GM19035 (cell line): Measurements from ENCODE around the gene DPY19L2.
"Not testable (repeated sequence)": the region's sequence is repeated elsewhere in the genome, so short reads cannot be mapped to it uniquely, and the experiment has no call there.

Source experiments
- ATAC-seq: cut with Tn5 transposase; IDR thresholded peaks from one replicate; pipeline ENCODE4 v1.9.1; 2021; ENCODE audit not compliant: unreplicated experiment

Gene DPY19L2

DNA sequence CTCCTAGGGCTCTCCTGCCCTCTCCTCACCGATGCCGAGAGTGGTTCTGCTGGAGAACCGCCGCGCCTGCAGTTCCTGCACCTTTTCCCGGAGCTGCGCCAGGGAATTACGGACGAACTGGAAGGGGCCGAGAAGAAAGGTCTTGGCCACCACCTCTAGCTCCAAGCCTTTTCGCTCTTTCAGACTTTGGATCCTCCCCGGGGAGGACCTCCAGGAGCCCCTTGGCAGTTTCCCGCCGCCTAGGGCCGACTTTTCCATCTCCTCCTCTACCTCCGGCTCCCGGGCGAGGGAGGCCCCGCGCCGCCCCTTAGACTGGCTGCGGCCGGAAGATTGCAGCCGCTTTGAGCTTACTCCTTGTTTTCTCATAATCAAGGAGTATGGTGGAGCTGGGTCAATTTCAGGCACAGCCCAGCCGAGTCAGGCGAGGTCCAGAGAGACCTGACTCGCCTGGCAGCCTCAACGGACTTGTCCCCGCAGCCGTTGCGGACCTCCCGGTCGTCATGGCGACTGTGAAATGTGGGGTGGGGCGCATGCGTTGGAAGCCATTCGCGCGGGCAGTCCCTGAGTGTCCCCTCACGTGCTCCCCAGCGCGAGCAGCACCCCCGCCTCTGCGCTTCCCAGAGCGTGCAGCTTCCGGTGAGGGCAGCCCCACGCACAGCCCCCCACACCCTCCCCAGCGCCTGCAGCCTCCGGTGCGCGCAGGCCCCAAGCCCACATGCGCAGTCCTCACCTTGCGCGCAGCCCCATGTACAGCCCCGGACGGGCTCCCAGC lies at the start of gene DPY19L2:
Gene DPY19L2, minus strand, starts transcription at position 466 of the 772 bp plus-strand sequence. Its CDS starts 100 bp downstream, at position 366.
- peak; percentile 78 for ATAC-seq

DNA sequence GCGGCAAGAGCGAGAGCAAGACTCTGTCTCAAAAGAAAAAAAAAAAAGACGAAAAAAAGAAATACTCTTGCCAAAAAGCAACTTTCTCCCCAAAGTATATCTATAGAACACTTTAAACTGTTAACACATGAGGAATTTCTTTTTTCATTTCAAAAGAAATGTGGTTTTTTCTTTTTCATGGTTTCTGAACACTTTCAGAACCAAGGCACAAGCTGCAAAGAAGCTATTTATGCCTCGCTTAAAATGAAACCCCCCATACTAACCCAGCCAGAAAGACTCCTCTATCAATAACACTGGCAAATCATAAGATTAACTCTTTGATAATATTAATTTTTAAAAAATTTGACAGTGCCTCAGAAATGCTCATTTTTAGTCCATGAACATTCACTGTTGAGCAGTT lies 48.6 kb upstream of the DPY19L2 start:
- ATAC-seq: not testable (repeated sequence)

DNA sequence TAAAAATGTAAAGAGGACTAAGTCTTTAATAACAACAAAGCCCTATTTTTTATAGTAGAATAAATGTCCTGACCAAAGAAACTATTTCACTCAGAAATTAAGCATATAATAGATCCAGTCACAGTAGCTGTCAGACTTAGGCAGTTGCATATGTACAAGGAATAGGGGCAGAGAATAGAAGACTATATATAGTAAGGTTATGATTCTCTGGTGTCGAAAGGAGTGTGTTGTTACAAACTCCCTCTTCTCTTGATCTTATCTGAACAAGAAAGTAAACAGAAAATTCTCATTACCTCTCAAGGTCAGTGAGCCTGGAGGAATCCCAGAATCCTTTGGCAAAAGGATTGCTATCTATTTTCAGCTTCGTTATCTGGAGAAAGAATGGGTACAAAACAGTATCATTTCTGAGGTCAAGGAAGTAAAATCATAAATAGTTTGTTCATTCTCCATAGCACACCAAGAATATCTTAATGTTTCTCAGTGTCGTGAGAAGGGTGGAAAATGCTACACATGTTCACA lies 46.9 kb upstream of the DPY19L2 start:
- not testable (repeated sequence) for ATAC-seq

DNA sequence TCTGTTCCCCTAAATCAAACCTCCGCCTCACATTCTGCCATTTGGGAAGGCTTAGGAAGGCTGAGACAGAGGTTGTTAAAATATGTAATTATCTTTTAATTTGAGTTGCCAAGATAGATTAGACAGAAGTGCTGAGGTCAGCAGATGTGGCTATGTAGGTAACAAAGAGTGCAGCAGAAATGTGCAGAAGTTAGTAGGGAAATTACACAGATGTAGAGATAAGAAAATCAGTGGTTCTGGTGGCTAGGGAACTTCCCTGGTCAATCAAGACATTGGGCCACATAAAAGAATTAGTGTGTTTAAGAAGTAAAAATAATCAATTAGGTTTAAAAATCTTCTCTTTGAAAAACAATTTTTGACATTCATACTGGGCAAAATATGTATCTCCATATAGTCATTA lies 46.1 kb upstream of the DPY19L2 start:
- ATAC-seq: not testable (repeated sequence)

DNA sequence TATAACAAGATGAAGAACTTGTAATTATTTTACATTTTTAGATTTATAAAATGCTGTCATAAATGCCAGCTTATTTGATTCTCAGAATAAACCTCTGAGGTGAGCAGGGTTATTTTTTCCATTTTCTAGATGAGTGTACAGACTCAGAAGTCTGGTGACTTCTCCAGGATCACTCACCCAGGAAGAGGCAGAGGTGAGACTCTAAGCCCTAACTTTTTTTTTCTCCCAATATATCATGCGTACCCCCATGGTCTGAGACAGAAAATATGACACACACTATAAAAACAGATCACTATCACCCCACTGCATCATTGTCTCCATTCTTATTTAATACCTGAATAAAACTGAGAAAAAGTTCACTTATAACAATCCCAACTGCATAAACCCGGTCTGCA lies 45.4 kb upstream of the DPY19L2 start:
- not testable (repeated sequence) for ATAC-seq

DNA sequence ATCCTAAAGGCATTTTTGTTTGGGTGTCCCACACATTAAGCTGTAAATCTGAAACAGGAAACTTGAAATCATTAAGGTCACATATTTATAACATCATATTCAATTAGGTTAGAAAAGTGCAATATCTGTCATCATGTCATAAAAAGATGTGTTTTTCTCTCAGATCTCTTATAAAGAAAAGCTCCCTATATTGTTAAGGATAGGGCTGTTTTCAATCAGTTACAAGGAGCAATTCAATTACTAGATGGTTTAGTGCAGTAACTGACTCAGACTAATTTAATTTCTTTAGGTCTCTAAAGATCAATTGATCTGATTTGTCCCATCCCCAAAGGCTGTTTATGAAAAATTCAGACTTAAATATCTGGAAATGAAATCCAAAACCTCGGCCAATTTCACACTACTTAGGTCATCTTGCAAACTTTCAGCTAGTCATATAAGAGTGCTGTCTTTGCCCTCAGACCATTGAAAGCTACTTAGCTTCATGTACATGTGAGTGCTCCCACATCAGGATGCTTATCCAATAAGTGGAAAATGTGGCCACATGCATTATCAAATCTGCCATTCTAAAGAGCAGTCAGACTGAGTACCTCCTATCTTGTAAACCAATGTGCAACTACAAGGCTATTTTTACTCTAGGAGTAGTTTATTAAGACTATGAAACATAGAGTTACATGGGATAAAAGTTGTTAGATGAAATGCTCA lies 44.8 kb upstream of the DPY19L2 start:
- not testable (repeated sequence) for ATAC-seq

DNA sequence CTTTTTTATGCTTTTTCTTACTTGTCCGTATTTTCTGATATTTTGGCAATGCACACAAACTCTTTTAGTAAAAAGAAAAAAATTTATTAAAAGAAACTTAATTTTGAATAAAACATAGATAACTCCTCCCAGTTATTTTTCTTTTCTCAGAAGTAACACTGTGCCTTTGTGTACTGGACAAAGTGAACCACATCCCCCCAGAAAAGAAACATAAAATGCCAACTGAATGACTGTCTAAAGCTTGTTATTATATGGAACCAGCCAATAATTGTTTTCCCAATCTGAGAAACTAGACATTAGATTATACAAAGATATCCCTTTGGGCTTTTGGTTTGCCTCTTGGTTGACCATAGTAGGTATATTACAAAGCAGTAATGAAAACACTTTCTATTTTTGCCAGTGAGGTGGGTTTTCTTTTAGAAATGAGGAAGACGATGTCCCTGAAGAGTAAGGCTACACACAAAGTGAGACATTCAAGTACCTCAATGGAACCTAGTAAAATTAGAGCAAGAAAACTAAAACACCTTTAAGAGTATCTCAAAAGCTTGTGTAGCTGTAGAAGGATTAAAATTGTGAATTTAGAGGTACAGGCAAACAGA lies 44.2 kb upstream of the DPY19L2 start:
- ATAC-seq: not testable (repeated sequence)

DNA sequence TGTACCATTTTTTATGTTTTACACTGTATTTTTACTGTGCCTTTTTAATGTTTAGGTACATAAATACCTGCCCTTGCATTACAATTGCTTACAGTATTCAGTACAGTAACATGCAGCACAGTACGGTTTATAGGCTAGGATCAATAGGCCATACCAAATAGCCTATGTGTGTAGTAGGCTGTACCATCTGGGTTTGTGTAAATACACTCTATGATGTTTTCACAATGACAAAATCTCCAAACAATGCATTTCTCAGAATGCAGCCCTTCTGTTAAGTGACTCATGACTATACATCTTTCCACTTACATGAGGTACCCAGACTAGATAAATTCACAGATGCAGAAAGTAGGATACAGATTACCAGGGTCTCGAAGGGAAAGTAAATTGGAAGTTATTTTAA lies 43.0 kb upstream of the DPY19L2 start:
- not testable (repeated sequence) for ATAC-seq

DNA sequence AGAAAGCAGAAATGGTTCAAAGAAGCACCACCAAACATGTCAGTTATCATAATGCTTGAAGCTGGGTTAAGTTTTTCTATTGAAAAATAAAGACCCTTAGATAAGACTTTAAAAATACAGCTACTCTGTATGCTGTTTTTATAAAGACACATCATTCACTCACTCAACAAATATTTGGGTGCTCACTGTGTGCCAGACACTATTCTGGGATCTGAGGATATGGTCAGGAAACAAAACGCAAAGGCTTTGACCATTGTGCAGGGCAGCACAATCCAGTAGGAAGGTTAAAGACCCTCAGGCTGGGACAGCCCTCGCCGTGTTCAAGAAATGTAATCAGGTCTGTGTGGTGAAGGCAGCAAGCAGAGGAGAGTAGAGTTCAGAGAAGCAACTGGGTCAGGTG lies 38.0 kb upstream of the DPY19L2 start:
- ATAC-seq: no peak

DNA sequence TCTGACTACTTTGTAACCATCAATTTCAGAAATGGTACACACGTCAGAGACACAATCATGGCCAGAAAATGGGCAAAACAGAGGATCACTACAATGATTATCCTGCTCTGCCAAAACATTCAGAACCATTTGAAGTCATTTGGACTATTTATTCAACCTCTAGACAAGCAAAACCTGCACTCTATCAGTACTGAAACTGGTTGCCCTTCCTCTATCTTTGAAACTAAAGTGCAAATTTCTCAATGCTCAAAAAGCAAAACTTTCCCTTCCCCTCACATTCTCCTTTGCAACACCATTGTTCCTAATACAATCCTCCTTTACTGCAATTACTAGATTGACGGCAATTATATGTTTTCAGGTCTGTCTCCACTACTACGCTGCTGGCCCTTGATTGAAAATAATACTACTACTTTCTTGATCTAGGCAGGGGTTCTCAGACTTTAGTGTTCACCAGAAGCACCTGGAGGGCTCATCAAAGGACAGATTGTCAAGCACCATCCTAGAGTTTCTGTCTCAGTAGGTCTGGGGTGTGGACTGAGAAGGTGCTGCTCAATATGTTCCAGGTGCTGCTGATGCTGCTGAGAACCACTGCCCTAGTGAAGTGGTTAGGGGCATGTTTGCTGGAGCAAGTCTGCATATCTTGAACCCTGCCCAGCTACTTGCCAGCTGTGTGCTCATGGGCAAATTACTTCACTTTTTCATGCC lies 31.5 kb upstream of the DPY19L2 start:
- ATAC-seq: not testable (repeated sequence)

DNA sequence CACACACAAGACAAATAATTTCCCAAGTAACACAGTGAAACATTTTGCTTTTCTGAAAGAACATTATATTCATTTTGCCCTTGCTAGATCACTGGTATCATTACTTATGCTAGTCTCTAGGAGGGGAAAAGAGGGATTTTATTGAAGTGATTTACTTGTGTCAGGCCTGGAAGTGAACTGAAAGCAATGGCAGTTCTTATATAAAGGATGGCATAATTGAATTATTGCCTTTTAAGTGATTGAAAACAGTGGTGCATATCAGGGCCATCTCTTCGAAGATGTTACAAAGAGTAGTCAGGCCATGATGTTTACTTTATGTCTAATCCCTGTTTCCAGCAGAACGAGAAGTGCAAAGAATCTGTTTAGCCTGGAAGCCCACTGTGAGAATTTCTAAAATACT lies 30.7 kb upstream of the DPY19L2 start:
- ATAC-seq: not testable (repeated sequence)

DNA sequence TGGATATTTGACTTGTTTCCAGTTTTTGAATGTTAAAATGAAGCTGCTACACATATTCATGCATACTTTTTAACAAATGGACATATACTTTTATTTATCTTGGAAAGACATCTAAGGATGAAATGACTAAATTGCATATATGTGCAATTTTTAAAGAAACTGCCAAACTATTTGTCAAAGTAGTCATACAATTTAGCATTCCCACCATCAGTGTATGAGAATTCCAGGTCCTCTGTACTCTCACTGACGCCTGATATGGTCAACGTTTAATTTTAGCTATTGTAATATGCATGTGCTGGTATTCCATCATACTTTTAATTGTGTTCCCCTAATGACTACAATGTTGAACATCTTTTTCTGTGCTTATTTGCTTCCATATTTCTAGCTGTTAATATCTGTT lies 22.5 kb upstream of the DPY19L2 start:
- ATAC-seq: not testable (repeated sequence)

DNA sequence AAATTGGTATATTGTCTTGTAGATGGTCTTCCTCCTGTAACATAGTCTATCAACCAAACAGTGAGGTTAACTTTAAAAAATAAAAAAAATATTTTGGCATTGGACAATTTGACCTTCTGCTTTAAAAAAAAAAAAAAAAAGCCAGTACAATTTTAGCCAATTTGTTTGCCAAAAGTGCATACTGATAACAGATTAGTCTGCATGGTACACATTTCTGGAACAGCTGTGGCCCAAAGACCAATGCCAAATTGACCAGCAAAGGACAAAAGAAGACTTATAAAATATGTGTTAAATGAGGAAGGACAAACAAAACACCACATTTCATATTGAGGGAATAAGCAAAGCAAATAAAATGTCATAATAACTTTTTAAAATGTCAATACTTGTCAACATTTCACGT lies 20.8 kb upstream of the DPY19L2 start:
- not testable (repeated sequence) for ATAC-seq

DNA sequence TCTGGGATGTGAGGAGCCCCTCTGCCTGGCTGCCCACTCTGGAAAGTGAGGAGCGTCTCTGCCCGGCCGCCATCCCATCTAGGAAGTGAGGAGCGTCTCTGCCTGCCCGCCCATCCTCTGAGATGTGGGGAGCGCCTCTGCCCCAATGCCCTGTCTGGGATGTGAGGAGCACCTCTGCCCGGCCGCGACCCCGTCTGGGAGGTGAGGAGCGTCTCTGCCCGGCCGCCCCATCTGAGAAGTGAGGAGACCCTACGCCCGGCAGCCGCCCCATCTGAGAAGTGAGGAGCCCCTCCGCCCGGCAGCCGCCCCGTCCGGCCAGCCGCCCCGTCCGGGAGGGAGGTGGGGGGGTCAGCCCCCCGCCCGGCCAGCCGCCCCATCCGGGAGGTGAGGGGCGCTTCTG lies 18.3 kb upstream of the DPY19L2 start:
- ATAC-seq: not testable (repeated sequence)

DNA sequence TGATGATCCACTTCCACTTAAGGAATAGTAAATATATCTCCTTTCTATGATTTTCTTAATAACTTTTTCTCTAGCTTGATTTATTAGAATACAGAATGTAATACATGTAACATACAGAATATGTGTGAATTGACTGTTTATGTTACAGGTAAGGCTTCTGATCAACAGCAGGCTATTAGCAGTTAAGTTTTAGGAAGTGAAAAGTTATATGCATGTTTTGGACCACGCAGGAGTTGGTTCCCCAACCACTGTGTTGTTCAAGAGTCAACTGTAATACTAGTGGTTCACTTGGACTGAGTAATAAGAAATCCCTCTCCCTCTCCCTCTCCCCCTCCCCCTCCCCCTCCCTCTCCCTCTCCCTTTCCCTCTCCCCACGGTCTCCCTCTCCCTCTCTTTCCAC lies 17.5 kb upstream of the DPY19L2 start:
- ATAC-seq: not testable (repeated sequence)

DNA sequence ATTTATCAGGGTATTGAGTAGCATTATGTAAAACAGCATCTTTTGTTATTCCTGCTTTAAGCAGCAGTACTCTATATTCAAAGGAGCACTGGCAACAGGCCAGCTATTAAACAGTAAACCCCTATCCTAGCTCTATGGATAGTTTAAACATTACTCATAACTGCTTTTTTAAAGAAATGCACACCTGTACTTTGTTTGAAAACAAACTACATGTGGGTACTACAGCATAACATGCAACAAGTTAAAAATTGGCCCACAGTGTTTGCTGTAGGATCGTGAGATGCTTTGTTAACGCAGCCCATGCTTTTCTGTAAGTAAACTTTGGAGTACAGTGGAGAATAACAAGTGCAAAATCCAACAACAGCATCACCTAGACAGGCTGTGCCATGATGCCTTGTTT lies 14.3 kb upstream of the DPY19L2 start:
- ATAC-seq: not testable (repeated sequence)

DNA sequence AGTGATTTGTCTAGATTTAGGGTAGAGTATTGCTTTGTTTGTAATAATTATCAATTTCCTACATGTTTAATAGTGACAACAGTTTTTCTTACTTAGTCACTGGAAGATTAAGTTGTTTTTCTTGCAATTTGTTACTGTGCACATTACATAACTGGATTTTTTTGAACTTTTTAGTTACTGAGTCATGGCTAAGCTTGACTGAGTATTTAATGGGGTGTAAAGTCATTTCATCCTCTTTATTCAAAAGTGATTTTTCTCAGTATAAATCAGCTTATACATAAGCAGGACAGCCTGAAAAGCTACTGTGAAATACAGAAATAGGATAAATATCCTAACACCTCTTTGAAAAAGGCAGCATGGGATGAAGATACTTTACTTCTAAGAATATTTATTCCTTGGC lies 12.5 kb upstream of the DPY19L2 start:
- ATAC-seq: not testable (repeated sequence)

DNA sequence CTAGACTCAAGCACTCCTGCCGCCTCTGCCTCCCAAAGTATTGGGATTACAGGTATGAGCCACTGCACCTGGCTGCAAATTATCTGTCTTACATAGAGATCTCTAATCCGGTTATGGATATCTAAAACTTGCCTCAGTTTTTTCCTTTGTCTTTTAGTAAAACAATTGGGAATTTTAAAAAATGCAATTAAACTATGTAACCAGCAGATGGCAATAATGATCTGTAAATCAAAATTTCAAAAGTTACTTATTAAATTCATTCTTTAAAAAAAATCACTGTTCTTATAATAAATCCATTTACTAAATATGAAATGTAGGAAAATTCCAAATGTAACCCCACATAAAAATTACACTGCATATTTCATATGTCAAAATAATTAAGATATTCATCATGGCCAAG lies 4.3 kb upstream of the DPY19L2 start:
- not testable (repeated sequence) for ATAC-seq

DNA sequence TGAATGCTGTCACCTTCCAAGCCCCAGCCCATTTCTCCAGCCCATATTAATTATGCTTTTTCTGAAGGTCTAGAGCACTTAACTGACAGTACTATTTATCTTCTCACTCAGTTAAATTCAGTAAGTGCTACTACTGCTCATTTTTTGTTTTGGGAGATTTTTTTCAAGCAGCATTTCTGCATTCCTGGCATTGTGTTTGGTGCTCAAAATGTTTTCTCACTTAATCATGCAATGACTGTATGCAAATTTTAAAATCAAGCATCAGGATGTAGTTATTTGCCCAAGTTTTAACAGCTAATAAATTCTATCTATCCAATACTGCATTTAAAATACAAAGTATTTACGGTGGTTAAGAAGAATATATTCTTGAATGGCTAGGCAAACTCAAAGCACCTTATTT lies 1.6 kb upstream of the DPY19L2 start:
- ATAC-seq: not testable (repeated sequence)

DNA sequence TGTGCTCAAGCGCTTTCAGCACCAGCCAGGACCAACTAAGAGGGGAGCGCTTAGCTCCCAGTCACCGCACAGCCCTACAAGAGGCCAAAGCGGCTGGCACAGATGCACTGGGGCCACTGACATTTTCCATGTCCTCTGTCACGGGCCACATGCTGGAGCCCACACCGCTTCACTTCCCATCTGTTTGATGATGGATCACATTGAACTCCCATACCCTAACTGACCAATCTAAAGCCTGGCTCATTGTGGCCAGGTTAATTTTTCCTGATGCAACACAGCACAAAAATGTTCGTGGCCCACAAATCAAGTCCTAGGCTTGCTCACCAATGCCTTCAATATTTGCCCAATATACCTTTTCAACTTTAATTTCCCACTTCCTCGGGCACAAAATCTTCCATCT lies 1.1 kb upstream of the DPY19L2 start:
- ATAC-seq: not testable (repeated sequence)

DNA sequence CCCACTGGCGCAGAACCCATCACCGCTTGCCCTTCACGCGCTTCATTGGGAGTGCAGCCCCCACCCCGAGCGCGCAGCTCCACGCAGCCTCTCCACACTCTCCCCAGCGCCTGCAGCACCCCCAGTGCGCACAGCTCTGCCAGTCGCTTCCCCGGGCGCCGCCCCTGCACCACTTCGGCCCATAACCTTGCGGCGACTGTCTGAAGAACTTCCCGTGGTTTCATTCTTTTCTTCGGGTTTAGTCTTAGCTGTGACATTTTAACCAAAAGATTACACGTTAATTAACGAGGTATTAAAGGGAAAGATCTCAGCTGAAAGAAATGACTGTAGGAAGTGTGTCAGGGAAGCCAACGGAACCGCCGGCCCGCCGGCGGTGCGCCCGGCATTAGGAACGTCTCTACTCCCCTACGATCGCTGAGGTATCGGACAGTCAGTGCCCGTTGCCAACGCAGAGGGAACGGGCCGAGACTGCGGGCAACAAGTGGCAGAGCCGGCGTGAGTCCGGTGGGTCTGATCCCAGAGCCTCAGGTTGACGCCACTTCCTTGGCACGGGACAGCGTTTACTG lies 590 bp upstream of the DPY19L2 start:
- ATAC-seq: peak; percentile 51
